NCI-H1105 (cell line): ENCODE results near the gene TBXAS1.
"Not testable (repeated sequence)": the region's sequence is repeated elsewhere in the genome, so short reads cannot be mapped to it uniquely, and the experiment has no call there.

Source experiments
- DNase-seq: peaks from one replicate; lab custom pipeline; 2025; lab: John Stamatoyannopoulos, UW

Gene TBXAS1

DNA sequence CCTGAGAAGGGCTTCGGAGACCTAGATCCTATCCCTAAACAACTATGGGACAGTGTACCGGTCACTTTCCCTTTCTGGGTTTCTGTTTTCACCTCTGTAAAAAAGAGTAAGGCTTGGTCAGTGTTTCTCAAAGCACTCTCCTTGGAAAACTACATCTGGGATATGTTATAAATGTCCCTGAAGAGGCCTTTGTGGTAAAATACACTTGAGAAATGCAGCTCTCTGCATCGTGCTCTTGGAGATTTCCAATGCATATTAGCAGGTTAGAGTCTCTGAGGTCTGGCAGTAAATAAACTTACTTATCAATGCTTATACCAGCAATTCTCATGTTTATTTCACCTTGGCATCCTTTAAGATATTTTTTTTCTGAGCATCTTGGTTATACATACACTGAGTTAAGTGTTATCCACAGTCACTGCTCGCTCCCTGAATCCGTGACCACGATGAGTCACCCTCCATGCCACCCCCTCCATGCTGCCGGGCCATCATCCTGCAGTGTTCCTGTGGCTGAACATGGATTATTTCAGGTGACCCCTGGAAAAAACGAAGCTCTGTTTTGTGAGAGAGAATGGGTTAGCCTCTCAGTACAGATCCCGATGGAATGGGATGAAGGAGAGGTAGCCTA lies 3.3 kb upstream of the TBXAS1 start:
- no peak for DNase-seq

DNA sequence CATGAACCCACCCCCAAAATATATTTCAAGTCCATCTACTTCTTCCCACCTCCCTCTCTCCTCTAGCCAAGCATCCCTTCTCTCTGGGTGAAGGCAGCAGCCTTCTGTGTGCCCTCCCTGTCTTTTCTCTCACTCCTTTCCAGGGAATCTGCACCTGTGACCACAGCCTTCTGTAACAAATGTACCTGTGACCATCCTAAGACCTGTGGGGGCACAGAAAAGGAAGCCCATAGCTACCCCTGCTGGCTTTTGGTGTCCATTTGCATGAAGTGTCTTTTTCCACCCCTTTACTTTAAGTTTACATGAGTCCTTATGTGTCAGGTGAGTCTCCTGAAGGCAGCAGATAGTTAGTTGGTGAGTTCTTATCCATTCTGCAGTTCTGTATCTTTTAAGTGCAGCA lies 2.0 kb upstream of the TBXAS1 start:
- DNase-seq: no peak

DNA sequence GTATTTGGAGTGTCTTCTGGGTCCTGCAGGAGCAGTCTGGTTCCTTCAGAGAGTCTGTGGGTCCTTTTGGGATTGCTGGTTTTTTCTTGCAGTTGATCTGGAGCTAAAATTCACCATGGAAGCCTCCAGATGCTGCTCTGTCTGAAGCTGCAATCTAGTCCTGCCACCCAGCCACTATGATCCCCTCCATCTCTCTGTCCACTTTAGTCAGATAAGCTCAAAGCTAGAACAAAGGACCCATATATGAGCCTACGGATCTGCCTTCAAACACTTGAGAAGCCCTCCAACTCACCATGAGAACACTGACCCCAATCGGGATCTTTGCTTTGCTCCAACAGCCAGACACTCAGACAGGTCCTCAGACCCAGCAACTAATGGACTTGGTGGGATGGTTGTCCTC lies 618 bp upstream of the TBXAS1 start:
- no peak for DNase-seq

- no peak for DNase-seq
Observed at GRCh38 chr7:139829775-139830117, 682 bp downstream of the TBXAS1 start.

DNA sequence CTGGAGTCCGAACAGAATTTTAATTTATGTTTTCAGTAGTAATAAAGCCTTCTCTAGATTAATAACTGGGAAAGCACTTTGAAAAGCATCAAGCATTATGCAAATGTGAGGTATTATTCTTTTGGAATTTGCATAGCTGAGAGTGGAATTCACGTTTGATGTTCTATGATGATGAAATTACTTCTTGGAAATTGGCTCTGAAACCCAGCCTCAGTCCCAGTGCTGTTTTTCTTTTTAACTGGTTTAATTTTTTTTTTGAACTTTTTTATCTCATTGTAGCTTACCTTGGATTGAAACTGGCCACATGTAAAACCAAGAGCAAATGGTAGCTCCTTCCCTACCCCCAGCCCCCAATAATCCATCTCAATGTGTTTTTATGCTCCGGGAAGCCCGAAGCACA lies 1.2 kb downstream of the TBXAS1 start:
- DNase-seq: no peak

GRCh38 chr7:139830782-139831501 lies 1.9 kb downstream of the TBXAS1 start:
- DNase-seq: no peak

GRCh38 chr7:139835848-139836247 lies 6.8 kb downstream of the TBXAS1 start:
- not testable (repeated sequence) for DNase-seq

GRCh38 chr7:139837291-139837690 lies 8.2 kb downstream of the TBXAS1 start:
- DNase-seq: not testable (repeated sequence)

DNA sequence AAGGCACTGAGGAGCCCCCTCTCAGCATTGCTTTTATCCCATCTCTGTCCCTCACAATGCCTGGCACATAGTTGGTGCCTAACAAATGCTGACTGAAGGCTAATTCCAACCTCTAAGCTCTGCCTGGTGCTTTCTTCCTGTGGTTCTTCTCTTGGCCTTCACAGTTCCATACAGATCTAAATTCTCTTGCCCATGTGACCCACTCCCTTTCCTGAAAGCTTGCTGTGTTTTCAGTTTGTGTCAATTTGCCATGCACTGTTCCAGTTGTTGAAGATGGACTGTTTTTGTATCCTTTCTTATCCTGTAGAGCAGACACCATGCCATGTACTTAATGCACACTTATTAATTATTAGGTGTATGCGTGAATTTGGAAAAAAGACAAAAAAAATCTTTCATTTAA lies 9.2 kb downstream of the TBXAS1 start:
- no peak for DNase-seq

- no peak for DNase-seq
Observed at GRCh38 chr7:139838876-139839275, 9.8 kb downstream of the TBXAS1 start.

GRCh38 chr7:139840776-139841175 lies 11.7 kb downstream of the TBXAS1 start:
- no peak for DNase-seq

- DNase-seq: no peak
Observed at GRCh38 chr7:139842401-139843210, 13.5 kb downstream of the TBXAS1 start.

- DNase-seq: not testable (repeated sequence)
Observed at GRCh38 chr7:139843211-139843537, 14.1 kb downstream of the TBXAS1 start.

- no peak for DNase-seq
Observed at GRCh38 chr7:139844779-139845442, 15.8 kb downstream of the TBXAS1 start.

- DNase-seq: no peak
Observed at GRCh38 chr7:139845443-139845805, 16.4 kb downstream of the TBXAS1 start.

- DNase-seq: no peak
Observed at GRCh38 chr7:139846297-139846696, 17.2 kb downstream of the TBXAS1 start.

GRCh38 chr7:139848274-139848673 lies 19.2 kb downstream of the TBXAS1 start:
- no peak for DNase-seq

GRCh38 chr7:139850906-139851305 lies 21.8 kb downstream of the TBXAS1 start:
- no peak for DNase-seq

DNA sequence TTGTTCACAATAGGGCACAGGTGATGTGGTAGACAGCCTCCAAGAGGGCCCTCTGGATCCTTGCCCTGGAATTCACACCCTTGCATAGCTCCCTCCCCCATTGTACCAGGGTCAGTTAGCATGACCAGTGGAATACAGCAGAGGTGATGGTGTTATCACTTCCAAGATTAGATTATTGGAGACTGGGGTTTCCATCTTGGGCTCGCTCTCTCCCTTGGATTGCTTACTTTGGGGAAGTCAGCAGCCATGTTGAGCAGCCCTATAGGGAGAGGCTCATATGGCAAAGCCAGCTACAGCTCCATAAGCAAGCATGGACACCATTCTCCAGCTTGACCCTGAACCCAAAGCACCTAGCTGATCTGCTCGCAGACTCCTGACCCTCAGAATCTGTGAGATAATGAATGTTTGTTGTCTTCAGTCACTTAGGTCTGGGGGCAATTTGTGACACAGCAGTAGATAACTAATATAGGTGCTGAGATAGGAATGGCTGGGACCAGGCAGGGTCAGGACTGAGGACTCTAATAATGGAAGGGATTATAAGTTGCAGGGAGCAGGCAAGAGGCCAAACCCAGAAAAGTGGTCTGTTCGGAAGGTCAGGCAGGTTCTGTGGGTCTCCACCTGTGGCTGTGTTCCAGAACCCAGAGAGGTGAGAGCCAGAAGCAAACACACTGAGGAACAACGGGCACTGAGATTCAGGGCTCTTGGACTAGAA lies 22.9 kb downstream of the TBXAS1 start:
- DNase-seq: no peak

GRCh38 chr7:139852482-139852845 lies 23.4 kb downstream of the TBXAS1 start:
- no peak for DNase-seq

DNA sequence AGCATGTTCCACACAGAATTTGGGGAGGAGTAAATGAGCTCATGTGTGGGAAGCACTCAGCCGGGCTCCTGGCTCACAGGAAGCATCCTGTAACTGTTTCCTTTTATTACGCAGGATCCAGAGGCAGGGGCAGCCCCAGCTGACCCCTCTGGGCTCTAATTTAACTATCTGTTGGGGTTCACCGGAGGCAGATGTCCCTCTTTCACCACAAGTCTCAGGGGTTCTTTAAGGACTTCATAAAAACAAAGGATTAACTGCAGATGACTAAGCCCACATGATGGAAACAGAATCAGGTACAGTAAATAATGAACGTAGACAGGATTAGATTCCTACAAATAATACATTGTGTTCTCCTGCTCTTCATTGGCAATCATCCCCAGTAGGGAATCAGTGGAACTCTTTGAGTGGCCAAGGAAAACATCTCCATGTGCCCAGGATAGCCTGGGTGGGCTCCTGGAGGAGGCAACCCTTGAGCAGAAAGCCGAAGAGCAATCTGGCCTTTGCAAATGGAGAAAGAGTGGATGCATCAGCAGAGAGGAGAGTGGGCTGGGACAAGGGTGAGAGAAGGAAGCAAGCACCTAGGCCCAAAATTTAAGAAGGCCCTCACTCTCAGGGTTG lies 24.6 kb downstream of the TBXAS1 start:
- DNase-seq: no peak

DNA sequence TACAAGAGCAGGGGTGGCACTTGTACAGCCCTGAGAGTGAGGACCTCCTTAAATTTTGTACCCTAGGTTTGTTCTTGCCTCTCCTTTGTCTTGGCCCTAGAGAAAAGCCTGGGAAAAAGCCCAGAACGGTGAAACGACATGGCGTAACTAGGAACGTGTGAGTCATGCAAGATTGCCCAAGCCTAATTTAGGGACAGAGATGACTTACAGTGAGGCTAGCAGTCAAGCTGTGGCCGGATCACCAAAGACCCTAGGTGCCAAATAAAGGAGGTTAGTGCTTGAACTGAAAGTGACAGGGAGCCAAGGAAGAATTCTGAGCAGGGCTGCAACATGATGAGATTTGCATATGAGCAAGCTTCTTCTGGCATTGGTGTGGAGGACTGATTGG lies 25.1 kb downstream of the TBXAS1 start:
- no peak for DNase-seq
